SHP77 (cell line): Measurements from ENCODE around the gene CFAP92.

ENCODE experiments used
- DNase-seq, 2 experiments: peaks; one replicate each; lab custom pipeline; 2025; lab: John Stamatoyannopoulos, UW

CFAP92 gene

DNA sequence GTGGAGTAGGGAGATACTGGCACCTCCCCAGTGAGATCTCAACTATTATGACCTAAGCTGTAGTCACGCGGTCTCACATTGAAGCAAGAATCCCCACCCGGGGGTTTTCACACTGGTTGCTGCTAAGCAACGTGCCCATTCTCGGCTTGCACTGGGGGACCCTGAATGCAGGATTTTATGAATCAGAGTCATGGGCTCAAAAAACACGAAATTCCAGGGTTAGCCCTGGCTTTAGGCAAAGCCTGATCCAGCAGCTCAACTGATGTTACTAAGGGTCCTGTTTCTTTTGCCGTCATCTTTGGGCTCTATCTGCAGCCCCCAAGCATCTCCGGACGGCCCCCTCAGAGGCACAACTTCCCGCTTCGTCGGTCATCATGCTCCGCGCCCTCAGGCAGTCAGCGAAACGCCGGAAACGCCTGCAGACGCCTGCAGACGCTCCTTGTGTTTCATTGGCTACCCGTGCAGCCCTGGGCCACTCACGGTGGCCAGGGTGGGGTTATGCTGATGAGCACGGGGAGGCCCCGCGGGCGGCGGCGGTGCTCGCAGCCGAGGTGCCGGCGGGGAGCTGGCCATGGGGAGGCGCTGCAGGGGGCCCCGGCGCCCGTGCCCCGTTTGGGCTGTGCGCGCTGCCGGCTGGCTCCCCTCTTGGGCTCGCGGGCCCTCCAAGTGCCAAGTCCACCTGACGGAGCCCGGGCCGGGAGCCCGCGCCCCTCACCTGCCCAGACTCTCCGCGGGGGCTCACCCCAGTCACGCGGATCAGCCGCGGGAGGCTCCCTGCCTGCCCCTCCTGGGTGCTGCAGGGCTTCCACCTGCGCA is 33.1 kb upstream of the CFAP92 start:
- DNase-seq = peak; percentile 78

DNA sequence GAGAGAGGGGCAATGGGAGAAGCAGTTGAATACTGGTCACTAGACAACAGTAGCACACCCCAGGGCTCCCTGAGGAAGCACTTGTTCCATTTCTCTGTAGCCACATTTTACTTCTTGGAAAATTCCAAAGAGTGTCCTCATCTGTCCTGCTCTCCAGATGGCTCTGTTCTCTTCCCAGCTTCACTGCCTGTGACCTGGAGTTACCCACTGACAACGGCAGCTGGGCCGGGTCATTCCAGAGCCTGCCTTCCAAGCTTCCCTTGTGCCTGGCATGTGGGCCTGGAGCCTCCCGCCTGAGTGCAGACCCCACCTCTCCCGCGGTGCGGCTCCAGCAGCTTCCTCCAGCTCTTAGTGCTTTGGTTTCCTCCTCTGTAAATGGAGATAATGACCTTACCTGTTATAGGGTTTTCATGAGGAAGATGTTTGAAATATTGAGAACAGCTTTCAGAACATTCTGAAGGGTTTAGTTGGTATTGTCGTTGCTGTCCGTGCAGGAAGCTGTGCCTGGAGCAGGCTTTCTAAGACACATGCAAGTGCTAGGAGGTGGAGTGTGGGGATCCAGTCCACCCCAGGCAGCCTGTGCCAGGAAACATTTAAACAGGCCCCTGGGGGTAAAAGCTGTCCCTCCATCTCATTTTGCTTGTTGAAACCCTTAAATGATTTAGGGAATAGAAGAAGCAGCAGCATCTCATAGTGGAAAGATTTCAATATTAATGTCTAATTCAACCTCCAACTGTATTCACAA is 32.0 kb upstream of the CFAP92 start:
- no peak for DNase-seq

DNA sequence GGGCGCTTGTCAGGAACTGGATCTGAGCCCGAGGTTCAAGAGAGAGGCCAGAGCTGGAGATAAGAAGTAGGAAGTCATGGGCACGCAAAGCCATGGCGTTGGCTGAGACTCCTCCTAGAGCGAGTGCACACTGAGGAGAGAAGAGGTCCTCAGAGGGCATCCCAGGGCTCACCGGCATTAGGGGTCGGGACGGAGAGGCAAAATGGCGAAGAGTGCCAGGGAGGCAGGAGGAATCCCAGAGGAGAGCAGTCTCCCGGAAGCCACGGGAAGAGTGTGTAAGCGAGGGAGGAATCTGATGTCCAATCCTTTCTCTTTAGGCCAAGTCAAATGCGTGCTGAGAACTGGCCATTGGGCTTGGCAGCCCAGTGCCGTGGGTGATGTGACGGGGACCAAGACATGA is 31.2 kb upstream of the CFAP92 start:
- DNase-seq = no peak

DNA sequence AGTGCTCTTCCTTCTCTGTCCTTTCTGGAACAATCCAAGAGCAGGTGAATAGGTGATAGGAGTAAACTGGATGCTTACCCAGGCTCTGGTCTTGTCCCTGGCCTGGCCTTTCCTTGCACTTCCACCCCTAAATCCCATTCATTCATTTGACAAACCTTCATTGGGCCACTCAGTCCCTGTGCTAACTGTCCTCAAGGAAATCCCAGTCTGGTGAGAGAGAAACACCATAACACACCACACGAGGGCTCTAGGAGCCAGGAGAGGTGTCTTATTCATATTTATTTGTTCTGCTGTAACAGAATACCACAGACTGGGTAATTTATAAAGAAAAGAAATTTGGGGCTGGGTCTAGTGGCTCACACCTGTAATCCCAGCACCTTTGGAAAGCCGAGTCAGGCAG is 30.0 kb upstream of the CFAP92 start:
- DNase-seq = no peak

DNA sequence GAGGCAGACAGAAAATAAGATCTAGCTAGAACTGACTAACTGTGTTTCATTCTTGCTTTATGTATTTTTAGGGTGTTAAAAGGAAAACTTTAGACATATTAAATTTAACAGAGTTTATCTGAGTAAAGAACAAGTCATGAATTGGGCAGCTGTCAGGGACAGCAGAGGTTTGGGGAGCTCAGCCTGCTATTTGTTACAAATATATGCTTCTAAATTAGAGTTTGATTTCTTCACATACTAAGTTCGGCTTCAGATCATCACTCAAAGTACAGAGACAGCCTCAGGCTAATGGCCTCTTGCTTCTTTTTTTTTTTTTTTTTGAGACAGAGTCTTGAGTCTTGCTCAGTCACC is 29.1 kb upstream of the CFAP92 start:
- no peak for DNase-seq

DNA sequence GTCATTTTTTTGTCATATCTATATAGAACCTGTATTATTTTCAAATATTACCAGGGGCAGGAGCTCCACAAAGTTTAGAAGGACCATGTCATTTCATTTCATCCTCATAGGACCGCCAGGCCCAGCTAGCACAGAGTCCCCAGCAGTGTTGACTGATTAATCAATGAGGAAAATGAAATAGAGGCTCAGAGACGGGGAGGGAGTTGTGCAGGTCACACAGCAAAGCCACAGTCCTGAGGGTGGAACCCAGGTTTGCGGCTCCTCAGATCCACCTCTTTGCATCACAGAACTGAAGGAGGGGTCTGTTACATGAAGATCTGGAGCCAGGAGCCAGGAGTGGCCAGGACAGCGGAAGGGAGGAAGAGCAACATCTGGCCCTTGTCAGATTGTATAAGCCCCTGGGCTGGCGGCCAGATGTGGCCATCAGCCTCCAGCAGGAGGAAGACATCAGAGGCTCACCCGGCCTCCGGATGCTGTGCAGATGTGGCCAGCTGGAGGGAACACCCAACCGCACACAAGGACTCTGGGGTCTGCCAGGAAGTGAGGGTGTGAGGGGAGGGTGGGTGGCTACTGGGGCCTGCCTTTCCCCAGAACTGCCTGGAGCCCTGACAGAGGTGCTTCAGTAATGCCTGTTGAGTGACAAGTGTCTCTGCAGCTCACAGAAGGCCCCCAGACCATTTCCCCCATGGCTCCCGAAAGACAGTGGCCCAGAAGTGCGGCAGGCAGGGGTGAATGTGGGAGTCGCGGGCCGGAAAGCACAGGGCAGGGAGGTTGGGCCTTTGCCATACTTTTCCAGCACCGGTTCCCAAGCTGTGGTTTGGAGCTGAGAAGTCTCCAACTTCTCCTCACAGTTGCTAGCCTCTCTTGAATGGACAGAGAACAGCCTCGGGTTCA is 28.5 kb upstream of the CFAP92 start:
- no peak for DNase-seq

DNA sequence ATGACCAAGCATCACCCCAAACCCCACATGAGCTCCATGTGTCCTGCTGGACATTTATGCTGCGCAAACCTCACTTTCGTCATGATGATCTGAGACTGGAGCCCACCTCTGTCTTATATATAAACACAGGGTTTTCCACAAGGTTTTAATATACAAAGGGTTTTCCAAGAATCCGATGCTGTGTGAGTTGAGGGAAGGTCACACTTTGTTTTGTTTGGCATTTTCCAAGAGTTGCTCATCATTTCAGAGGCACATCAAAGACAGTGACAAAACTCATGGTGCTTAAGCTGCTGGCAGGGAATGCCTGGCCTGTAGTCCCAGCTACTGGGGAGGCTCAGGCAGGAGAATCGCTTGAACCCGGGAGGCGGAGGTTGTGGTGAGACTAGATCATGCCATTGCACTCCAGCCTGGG is 27.3 kb upstream of the CFAP92 start:
- no peak for DNase-seq

DNA sequence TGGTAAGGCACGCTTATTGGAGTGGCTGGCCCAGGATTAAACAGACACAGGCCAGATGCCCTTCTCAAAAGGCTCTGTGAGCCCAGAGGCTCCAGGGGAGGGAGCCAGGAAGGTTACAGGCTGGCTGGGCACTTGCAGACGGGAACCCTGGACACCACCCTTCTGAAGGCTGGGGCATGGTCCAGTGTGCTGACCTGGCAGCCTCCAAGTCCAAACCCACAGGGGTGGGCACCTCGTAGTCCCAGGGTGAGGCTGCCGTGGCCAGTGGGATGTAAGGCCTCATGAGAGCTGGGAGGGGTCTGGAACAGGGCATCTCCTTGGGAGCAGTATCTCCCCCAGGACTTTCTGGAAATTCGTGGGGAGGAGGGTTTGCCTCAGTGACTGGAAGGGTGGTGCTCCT is 26.8 kb upstream of the CFAP92 start:
- no peak for DNase-seq

DNA sequence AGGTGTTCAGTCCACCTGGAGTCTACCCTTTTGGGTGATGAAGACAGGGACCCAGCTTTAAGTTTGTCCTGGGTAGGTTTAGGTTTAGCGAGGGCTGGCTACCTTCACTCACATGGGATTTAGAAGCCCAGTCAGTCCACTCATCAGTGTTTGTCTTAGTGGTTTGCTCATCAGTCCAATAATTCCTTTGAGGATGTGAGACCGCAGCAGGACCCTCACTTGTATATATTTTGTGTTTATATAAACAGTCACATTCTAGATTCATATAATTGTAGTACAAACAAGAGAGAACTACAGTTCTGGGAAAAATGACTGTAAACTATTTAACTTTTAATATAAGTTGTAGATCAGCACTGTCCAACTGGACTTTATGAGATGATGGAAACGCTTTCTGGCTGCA is 25.4 kb upstream of the CFAP92 start:
- DNase-seq = no peak

DNA sequence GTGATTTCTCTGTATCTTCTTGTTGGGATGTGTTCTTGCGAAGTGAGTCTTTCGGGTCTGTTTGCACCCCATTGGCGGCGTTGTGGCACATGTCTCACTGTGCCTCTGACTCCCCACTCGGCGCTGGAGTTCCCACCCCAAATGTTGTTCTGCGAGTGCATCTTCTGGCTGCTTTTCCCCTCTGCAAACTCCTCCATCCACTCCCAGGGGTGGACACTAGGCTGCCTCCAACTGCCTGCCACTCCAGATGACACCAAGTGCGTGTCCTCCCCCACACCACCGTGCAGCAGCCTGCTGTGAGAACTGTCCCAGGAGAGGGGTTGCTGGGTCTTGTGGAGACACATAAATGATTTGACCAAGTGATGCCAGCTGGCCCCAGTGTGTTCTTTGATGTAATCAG is 24.9 kb upstream of the CFAP92 start:
- no peak for DNase-seq

DNA sequence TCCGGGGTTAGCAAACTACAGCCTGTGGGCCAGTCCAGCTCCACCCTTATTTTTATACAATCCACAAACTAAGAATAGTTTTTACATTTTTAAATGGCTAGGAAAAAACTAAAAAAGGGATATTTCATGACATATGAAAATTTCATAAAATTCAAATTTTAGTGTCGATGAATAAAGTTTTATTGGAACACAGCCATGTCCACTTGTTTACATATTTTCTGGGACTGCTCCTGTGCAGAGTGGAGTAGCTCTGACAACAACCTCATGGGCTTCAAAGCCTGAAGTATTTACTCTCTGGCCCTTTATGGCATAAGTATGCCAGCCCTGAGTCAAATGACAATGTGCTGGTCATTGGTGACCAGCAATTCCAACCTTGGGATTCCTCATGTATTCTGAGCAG is 24.4 kb upstream of the CFAP92 start:
- DNase-seq = no peak

DNA sequence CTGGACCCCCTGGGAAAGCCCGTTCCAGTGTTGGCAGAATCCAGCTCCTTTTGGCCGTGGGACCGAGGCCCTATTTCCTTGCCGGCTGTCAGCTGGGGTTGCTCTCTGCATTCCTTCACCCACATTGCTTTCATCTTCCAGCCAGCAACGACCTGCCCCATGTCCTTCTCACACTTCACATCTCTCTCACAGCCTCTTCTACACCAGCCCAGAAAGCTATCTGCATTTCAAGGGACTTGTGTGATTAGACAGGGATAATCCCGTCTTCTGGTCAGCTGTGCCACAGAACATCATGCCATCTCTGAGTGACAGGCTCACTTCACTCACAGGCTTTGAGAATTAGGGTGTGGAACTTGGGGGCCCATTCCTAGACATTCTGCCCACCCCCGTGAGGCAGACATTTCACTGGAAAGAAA is 23.6 kb upstream of the CFAP92 start:
- DNase-seq = no peak

DNA sequence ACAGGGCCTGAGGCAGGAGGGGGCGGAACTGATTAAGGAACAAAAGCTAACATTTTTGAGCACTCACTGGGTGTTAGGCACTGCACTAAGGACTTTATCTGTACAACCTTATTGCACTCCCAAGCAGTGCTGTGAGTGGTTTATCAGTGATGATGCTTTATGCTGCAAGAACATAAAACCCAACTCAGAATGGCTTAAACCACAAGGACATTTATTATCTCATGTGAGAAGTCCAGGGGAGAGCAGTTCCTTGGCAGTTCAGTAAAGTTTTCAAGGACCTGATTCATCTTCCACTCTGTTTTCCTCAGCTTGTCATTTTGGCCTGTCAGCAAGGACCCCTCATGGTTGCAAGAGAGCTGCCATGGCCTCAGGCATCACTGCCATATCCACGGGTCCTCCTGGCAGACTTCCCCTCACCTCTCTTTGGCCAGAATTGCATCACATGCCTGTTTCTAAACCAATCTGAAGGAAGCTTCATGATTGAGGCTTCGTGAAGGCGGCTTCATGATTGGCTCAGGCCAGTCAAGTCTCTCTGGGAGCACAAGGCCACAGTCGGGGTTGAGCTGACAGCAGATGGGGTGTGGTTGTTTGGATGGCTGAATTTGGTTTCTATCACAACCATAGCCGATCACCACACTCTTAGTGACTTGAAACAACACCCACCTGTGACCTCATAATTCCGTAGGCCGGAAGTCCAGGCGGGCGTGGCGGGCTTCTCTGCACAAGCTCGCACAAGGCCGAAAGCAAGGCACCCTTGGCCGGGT is 23.0 kb upstream of the CFAP92 start:
- DNase-seq = no peak

DNA sequence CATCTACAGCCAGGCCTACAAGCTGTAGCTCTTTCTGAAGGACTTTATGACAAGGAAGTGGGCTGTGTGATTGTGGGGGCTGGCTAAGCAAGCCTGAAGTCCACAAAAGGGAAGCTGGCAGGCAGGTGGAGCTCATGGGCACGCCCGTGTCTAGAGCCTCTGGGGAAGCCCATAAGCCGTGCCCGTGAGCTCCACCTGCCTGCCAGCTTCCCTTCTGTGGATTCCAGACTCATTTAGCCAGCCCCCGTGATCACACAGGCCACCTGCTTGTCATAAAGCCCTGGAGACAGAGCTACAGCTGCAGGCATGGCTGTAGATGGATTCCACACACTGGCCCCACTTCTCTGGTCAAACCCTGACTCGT is 22.5 kb upstream of the CFAP92 start:
- peak; percentile 94 to 97 for DNase-seq

DNA sequence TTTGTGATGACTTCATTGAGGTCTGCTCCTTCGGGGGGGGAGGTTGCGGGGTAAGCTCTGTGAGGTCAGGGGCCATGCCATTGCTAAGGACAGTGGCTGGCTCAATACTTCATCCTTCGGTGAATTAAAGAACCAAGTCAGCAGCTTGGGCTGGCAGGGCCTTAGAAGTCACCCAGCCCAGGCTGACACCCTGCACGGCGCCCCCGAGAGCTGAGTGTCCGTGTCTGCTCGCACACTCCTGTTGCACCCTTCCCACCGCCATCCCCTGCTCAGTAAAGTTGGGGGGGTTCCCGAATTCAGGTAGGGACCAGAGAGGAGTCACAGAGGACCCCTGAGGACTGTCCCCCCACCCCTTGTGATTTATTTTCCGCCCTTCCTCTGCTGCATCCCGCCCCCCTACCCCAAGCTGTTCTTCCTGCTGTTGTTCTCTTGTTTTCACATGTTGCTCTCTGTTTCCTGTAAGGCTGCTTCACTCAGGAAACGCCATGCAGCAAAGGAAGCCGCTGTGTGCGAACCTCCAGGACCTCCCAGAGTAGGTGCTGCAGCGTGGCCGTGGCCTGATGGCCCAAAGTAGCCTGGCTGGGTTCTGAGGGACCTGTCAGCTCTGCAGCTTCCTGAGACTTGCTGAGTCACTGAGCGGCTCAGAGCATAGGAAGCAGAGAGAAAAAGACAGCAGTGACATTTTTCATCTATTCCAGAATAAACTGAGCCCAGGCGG is 21.7 kb upstream of the CFAP92 start:
- DNase-seq = no peak

DNA sequence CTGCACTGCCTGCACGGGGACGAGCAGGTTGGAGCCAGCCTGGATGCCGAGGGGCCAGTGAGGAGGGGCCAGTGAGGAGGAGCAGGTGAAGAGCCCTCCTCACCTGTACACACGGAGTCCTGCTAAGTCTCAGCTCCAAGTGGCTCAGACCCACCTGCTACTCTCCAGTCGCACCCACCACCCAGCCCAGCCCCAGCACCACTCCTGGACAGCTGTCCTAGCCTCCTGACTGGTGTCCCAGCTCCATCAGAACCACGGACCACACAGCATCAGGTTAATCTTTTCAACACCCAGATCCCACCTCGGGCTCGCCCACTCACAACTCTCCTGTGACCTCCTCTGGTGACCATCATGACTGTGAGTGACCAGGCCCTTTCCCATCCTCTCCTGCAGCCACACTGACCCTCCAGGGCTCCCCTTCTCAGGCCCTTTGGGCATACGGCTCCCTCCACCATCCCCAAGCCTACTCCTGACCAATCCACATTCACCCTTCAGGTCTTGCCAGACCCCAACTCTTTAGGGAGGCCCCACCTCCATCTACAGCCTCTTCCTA is 21.0 kb upstream of the CFAP92 start:
- no peak for DNase-seq

DNA sequence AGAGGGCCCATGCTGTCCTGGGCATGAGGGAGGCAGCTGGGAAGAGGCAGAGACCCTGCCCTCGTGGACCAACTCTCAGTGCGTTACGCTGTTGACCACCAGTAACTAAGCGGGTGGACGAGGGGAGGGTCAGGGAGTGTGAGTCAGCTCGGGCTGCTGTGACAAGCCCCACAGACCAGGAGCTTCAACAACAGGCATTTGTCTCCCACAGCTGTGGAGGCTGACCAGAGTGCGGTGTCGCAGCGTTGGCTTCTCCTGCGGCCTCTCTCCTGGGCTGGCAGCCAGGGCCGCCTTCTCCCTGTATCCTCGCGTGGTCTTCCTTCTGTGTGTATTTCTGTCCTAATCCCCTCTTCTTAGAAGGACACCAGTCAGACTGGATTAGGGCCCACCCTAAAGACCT is 20.3 kb upstream of the CFAP92 start:
- DNase-seq = no peak

DNA sequence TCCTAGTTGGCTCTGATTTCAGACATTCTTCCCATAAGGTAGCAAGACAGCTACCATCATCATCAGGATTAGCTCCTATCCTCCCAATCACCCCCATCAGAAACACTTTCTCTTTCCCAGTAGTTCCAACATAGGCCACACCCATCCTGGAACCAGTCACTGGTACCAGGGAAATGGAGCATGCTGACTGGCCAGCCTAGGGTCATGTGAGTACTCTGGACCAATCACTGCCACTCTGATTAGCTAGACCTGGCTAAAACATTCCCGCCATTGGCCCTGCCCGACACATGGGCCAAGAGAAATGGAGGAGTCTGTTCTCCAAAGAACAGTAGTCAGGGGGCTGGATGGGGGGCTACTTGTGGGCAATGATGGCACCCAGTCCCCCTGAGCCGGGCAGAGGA is 19.6 kb upstream of the CFAP92 start:
- no peak for DNase-seq

DNA sequence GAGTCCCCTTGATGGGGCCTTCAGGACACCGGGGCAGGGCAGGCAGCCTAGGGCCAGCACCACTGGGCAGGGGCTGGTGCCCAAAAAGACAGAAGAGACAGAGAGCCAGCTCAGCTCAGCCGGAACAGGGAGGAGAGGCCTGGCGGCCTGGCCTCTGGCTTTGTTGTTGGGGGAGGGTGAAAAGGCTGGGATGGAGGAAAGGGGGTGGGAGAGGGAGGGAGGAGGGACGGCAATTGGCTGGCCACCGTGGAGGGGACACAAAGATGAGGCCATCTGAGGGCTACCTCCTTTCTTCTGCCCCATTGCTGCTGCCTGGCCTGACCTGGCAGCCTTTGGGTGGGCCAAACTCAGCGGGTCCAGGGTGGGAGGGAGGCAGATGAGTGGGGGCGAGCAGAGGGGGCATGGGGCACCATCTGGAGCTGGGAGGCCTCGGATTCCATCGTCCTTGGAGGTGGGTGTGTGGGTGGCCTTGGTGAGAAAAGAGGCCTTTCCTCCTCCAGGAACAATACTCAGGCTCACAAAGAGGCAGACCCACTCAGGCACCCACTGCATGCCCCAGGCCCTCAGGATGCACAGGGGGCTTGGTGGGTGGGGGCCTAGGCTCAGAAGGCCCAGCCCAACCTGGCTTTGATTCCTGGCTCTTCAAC is 16.6 kb upstream of the CFAP92 start:
- no peak for DNase-seq

DNA sequence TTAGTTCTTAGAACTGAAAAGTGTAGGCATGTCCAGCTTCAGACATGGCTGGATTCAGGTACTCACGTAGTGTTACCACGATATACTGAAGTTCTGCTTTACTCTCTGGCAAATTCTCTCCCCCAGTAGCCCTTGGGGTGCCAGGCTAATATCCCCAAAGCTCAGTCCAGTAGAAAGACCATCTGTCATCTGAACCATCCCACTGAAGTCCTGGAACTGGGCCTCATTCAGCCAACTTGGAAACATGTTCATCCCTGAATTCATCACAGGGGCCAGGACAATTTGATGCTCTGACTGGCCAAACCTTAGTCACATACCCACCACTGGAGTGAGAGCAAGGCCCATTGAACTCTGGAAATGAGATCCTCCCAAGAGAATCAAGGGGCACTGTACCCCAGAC is 15.4 kb upstream of the CFAP92 start:
- no peak for DNase-seq

DNA sequence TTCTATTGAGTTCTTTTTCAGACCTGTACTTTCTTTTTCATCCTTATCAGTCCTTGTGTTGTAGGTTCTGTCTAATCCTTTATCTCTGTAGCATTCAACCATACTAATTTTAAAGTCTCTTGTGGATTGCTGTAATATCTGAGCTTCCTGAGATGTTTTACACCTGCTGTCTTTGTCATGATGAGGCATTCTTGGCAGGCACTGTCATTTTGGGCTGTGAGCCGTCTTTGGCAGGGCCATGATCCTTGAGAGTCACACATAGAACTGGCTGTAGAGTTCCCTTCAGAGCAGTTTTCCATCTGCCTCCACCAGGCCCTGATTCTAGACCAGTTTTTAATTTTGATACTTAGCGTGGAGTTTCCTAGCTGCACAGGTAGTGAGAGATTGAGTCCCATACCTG is 13.9 kb upstream of the CFAP92 start:
- no peak for DNase-seq
